HG03066 (cell line): ENCODE measurements around the gene SGTA.
A peak's percentile ranks its signal among the peaks of the same experiment; 100 is the strongest.

Source experiments
- ATAC-seq: cut with Tn5 transposase; IDR thresholded peaks from one replicate; pipeline ENCODE4 v1.9.1; 2021; ENCODE audit warnings: low read depth; ENCODE audit not compliant: unreplicated experiment

The SGTA gene

GRCh38 chr19:2756921-2757881, 25.9 kb downstream of the SGTA start:
- no peak for ATAC-seq

GRCh38 chr19:2756477-2756876, 26.6 kb downstream of the SGTA start:
- ATAC-seq, result no peak

GRCh38 chr19:2755811-2756210, 27.3 kb downstream of the SGTA start:
- ATAC-seq, result no peak

GRCh38 chr19:2755448-2755705, 27.7 kb downstream of the SGTA start:
- ATAC-seq, result no peak

- ATAC-seq, result no peak
Measured at GRCh38 chr19:2754659-2755447, 28.2 kb downstream of the SGTA start.

- no peak for ATAC-seq
Measured at GRCh38 chr19:2751438-2751830, 31.6 kb downstream of the SGTA start.

- ATAC-seq, result no peak
Measured at GRCh38 chr19:2750808-2751437, 32.1 kb downstream of the SGTA start.

GRCh38 chr19:2747349-2747748, 35.7 kb downstream of the SGTA start:
- no peak for ATAC-seq

- no peak for ATAC-seq
Measured at GRCh38 chr19:2744113-2744512, 39.0 kb downstream of the SGTA start.

- ATAC-seq, result no peak
Measured at GRCh38 chr19:2743099-2743498, 40.0 kb downstream of the SGTA start.

GRCh38 chr19:2740314-2740656, 42.8 kb downstream of the SGTA start:
- ATAC-seq, result no peak

GRCh38 chr19:2739602-2740313, 43.3 kb downstream of the SGTA start, which contains the start of gene SLC39A3:
Gene SLC39A3, minus strand, starts transcription at chr19:2740017. Its CDS starts 2,760 bp downstream, at chr19:2737257.
- peak; percentile 92 for ATAC-seq

GRCh38 chr19:2736550-2737190, 46.4 kb downstream of the SGTA start:
- ATAC-seq, result no peak

- ATAC-seq, result no peak
Measured at GRCh38 chr19:2735374-2735773, 47.7 kb downstream of the SGTA start.

GRCh38 chr19:2734589-2735288, 48.3 kb downstream of the SGTA start:
- ATAC-seq, result no peak

- ATAC-seq, result no peak
Measured at GRCh38 chr19:2733930-2734588, 49.0 kb downstream of the SGTA start.

GRCh38 chr19:2732883-2733282, 50.2 kb downstream of the SGTA start:
- no peak for ATAC-seq

GRCh38 chr19:2732157-2732725, 50.8 kb downstream of the SGTA start:
- ATAC-seq, result no peak
